GM23338 (cell line): ENCODE data around the gene TMEM185A. TPM values are rescaled to one million over a fixed set of nuclear protein-coding genes. Genes with fewer than 3 reads are reported as not detected.

Experiments used
- EZH2phosphoT487 ChIP-seq: fragments of 200-600 bp; sonication (generic); IDR thresholded peaks from one replicate; pipeline ENCODE4 v1.8.1; 2018; ENCODE audit warnings: antibody characterized with exemption; ENCODE audit not compliant: unreplicated experiment
- POLR2AphosphoS5 ChIP-seq: IDR thresholded peaks from 2 replicates; pipeline ENCODE4 v1.6.1; 2016; ENCODE audit warnings: antibody characterized with exemption, low read depth
- REST ChIP-seq: IDR thresholded peaks from one replicate; pipeline ENCODE4 v1.6.1; 2018; ENCODE audit warnings: antibody characterized with exemption; ENCODE audit not compliant: unreplicated experiment
- ZNF114 ChIP-seq: fragments of 250-450 bp; sonication (Bioruptor Pico); IDR thresholded peaks from 2 replicates; pipeline ENCODE4 v1.5.0; 2020; ENCODE audit warnings: mild to moderate bottlenecking, moderate library complexity
- polyA plus RNA-seq: library from polyadenylated mRNA; unstranded; fragments of >200 nt; fragmentation: Nextera tagmentation; extraction: Ambion mirVana; gene quantifications from 2 replicates; pipeline ENCODE4 v1.2.1, GENCODE V29; 2016
- total RNA-seq: library from RNA; depleted of rRNA; stranded (reverse); fragments of >200 nt; shearing (Covaris generic); gene quantifications from 2 replicates; pipeline ENCODE4 v1.2.3, GENCODE V29; 2014
- TF ChIP-seq, protein P1 (sequence below): fragments of 250-450 bp; sonication (Bioruptor Pico); IDR thresholded peaks from 2 replicates; pipeline ENCODE4 v1.5.0; 2020; ENCODE audit warnings: mild to moderate bottlenecking, moderate library complexity
- TF ChIP-seq, protein P2 (sequence below): IDR thresholded peaks from 2 replicates; pipeline ENCODE4 v1.6.1; 2016; ENCODE audit warnings: antibody characterized with exemption

The TMEM185A gene
- total and polyA plus RNA-seq, 2 experiments from 2014 or later: 9.3 to 16.7 TPM

DNA sequence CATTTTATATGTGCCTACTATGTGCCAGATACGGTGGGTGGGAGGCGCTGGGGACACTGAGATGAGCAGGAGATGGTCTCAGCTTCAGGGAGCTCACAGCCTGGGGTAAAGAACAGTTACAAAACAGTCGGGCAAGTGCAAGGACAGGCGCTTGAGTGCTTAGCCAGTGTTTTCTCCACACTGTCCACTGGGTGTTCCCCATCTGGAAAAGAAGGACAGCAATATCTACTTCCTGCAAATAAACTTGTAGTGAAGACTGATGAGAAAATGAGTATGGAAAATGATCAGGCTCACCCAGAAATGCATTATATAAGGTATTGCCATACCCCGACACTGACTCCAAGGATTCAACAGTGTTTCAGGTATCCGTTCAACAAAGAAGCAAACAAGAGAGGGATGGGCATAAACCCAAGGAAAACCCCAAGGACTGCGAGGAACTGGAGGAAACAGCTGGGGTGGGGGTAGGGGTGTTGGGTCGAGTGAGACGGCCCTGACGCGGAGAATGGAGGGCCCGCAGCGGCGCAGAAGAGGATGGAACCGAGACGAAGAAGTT lies 835 bp downstream of the TMEM185A start (continued):
- TF ChIP-seq, protein P1, sequence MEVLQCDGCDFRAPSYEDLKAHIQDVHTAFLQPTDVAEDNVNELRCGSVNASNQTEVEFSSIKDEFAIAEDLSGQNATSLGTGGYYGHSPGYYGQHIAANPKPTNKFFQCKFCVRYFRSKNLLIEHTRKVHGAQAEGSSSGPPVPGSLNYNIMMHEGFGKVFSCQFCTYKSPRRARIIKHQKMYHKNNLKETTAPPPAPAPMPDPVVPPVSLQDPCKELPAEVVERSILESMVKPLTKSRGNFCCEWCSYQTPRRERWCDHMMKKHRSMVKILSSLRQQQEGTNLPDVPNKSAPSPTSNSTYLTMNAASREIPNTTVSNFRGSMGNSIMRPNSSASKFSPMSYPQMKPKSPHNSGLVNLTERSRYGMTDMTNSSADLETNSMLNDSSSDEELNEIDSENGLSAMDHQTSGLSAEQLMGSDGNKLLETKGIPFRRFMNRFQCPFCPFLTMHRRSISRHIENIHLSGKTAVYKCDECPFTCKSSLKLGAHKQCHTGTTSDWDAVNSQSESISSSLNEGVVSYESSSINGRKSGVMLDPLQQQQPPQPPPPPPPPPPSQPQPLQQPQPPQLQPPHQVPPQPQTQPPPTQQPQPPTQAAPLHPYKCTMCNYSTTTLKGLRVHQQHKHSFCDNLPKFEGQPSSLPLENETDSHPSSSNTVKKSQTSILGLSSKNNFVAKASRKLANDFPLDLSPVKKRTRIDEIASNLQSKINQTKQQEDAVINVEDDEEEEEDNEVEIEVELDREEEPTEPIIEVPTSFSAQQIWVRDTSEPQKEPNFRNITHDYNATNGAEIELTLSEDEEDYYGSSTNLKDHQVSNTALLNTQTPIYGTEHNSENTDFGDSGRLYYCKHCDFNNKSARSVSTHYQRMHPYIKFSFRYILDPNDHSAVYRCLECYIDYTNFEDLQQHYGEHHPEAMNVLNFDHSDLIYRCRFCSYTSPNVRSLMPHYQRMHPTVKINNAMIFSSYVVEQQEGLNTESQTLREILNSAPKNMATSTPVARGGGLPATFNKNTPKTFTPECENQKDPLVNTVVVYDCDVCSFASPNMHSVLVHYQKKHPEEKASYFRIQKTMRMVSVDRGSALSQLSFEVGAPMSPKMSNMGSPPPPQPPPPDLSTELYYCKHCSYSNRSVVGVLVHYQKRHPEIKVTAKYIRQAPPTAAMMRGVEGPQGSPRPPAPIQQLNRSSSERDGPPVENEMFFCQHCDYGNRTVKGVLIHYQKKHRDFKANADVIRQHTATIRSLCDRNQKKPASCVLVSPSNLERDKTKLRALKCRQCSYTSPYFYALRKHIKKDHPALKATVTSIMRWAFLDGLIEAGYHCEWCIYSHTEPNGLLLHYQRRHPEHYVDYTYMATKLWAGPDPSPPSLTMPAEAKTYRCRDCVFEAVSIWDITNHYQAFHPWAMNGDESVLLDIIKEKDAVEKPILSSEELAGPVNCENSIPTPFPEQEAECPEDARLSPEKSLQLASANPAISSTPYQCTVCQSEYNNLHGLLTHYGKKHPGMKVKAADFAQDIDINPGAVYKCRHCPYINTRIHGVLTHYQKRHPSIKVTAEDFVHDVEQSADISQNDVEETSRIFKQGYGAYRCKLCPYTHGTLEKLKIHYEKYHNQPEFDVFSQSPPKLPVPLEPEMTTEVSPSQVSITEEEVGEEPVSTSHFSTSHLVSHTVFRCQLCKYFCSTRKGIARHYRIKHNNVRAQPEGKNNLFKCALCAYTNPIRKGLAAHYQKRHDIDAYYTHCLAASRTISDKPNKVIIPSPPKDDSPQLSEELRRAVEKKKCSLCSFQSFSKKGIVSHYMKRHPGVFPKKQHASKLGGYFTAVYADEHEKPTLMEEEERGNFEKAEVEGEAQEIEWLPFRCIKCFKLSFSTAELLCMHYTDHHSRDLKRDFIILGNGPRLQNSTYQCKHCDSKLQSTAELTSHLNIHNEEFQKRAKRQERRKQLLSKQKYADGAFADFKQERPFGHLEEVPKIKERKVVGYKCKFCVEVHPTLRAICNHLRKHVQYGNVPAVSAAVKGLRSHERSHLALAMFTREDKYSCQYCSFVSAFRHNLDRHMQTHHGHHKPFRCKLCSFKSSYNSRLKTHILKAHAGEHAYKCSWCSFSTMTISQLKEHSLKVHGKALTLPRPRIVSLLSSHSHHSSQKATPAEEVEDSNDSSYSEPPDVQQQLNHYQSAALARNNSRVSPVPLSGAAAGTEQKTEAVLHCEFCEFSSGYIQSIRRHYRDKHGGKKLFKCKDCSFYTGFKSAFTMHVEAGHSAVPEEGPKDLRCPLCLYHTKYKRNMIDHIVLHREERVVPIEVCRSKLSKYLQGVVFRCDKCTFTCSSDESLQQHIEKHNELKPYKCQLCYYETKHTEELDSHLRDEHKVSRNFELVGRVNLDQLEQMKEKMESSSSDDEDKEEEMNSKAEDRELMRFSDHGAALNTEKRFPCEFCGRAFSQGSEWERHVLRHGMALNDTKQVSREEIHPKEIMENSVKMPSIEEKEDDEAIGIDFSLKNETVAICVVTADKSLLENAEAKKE (CRISPR knock-in tag): no peak
- TF ChIP-seq ZNF114 (CRISPR knock-in tag): no peak
- TF ChIP-seq POLR2AphosphoS5: no peak
- TF ChIP-seq REST: no peak
- TF ChIP-seq EZH2phosphoT487: no peak
- TF ChIP-seq, protein P2, sequence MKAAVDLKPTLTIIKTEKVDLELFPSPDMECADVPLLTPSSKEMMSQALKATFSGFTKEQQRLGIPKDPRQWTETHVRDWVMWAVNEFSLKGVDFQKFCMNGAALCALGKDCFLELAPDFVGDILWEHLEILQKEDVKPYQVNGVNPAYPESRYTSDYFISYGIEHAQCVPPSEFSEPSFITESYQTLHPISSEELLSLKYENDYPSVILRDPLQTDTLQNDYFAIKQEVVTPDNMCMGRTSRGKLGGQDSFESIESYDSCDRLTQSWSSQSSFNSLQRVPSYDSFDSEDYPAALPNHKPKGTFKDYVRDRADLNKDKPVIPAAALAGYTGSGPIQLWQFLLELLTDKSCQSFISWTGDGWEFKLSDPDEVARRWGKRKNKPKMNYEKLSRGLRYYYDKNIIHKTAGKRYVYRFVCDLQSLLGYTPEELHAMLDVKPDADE: no peak
